Uterus (tissue), 2 donors: Measurements from ENCODE around the gene PPP3CA.

ENCODE experiments used
- POLR2A ChIP-seq, 2 donors: fragments of 450-650 bp; IDR thresholded peaks; one replicate each; pipeline ENCODE4 v1.6.1; 2016; ENCODE audit warnings: antibody characterized with exemption in 2 of 2, mild to moderate bottlenecking in 1 of 2, moderate library complexity in 1 of 2
- TF ChIP-seq, protein P1 (sequence below), 4 experiments: fragments of 200-600 bp in 2 of 4; fragments of 450-650 bp in 2 of 4; sonication (generic) in 2 of 4; IDR thresholded peaks; one replicate each; pipeline ENCODE4 v1.5.1; 2016 to 2019; ENCODE audit warnings: antibody characterized with exemption in 4 of 4, mild to moderate bottlenecking in 2 of 4, moderate library complexity in 1 of 4

DNA sequence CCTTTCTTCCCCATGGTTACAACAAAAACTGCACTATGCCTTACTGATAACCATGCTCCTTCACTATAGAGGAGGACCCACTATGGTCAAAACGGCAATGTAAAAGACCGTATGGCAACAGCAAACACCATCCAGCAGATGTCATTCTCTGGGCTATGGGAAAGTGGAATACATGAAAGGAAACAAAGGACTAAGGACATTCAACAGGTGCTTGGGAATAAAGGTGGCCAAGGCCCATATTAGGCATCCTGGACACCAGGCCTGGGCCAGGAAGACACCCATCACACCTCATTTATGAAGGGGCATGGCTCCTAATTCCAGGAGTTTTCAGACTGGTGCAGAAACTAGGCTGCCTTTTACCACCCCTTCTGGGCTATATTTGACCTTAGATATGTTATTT, 268.4 kb downstream of the PPP3CA start:
- TF ChIP-seq, protein P1, sequence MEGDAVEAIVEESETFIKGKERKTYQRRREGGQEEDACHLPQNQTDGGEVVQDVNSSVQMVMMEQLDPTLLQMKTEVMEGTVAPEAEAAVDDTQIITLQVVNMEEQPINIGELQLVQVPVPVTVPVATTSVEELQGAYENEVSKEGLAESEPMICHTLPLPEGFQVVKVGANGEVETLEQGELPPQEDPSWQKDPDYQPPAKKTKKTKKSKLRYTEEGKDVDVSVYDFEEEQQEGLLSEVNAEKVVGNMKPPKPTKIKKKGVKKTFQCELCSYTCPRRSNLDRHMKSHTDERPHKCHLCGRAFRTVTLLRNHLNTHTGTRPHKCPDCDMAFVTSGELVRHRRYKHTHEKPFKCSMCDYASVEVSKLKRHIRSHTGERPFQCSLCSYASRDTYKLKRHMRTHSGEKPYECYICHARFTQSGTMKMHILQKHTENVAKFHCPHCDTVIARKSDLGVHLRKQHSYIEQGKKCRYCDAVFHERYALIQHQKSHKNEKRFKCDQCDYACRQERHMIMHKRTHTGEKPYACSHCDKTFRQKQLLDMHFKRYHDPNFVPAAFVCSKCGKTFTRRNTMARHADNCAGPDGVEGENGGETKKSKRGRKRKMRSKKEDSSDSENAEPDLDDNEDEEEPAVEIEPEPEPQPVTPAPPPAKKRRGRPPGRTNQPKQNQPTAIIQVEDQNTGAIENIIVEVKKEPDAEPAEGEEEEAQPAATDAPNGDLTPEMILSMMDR (IDR thresholded peaks at IDR 0.05), result no peak
- TF ChIP-seq POLR2A (IDR thresholded peaks at IDR 0.05), result no peak
